Duodenal mucosa (tissue), 2 donors: ENCODE data around the gene LPIN3.

Source experiments
- H3K27ac ChIP-seq: one replicate; pipeline ENCODE4 v1.7.0; 2013; ENCODE audit warnings: low read depth, low read length
- H3K27me3 ChIP-seq, 2 donors: one replicate each; pipeline ENCODE4 v1.7.0; 2013; ENCODE audit warnings: low read length in 2 of 2, control low read depth in 1 of 2; ENCODE audit not compliant: insufficient read depth in 2 of 2, control insufficient read depth in 1 of 2
- H3K36me3 ChIP-seq, 2 donors: one replicate each; pipeline ENCODE4 v1.7.0; 2013; ENCODE audit warnings: low read length in 2 of 2, control low read depth in 1 of 2; ENCODE audit not compliant: insufficient read depth in 2 of 2, control insufficient read depth in 1 of 2
- H3K4me1 ChIP-seq, 2 donors: one replicate each; pipeline ENCODE4 v1.7.0; 2013; ENCODE audit warnings: low read length in 2 of 2, control low read depth in 1 of 2; ENCODE audit not compliant: insufficient read depth in 2 of 2, control insufficient read depth in 1 of 2
- H3K4me3 ChIP-seq, 2 donors: one replicate each; pipeline ENCODE4 v1.7.0; 2013; ENCODE audit warnings: low read length in 2 of 2, low read depth in 1 of 2
- H3K9ac ChIP-seq, 2 donors: one replicate each; pipeline ENCODE4 v1.7.0; 2013; ENCODE audit warnings: low read length in 2 of 2, low read depth in 1 of 2
- H3K9me3 ChIP-seq, 2 donors: one replicate each; pipeline ENCODE4 v1.7.0; 2013; ENCODE audit warnings: low read length in 2 of 2, control low read depth in 1 of 2; ENCODE audit not compliant: control insufficient read depth in 1 of 2

The LPIN3 gene

GRCh38 chr20:41358717-41359116 is 18.1 kb downstream of the LPIN3 start:
- H3K27me3 ChIP-seq, result no peaks in the 10 kb centered on the region
- no peak overlapping the region for H3K9ac ChIP-seq
- H3K9me3 ChIP-seq, result no peaks in the 10 kb centered on the region
- peaks cover 5 to 16% of the 10 kb centered on the region in 2 donors for H3K4me1 ChIP-seq
- H3K36me3 ChIP-seq, result peaks cover 22 to 58% of the 10 kb centered on the region in 2 donors
- H3K4me3 ChIP-seq, result no peak overlapping the region
- H3K27ac ChIP-seq, result no peak overlapping the region

GRCh38 chr20:41359541-41360011 is 19.0 kb downstream of the LPIN3 start:
- Histone ChIP-seq H3K4me1 (peaks cover 5 to 16% of the 10 kb centered on the region in 2 donors), H3K9ac (no peak overlapping the region), H3K27ac (no peak overlapping the region), H3K9me3 (no peaks in the 10 kb centered on the region), H3K27me3 (peaks cover 3% of the 10 kb centered on the region in 2 donors), H3K36me3 (peaks cover 22 to 51% of the 10 kb centered on the region in 2 donors), H3K4me3 (no peak overlapping the region)

DNA sequence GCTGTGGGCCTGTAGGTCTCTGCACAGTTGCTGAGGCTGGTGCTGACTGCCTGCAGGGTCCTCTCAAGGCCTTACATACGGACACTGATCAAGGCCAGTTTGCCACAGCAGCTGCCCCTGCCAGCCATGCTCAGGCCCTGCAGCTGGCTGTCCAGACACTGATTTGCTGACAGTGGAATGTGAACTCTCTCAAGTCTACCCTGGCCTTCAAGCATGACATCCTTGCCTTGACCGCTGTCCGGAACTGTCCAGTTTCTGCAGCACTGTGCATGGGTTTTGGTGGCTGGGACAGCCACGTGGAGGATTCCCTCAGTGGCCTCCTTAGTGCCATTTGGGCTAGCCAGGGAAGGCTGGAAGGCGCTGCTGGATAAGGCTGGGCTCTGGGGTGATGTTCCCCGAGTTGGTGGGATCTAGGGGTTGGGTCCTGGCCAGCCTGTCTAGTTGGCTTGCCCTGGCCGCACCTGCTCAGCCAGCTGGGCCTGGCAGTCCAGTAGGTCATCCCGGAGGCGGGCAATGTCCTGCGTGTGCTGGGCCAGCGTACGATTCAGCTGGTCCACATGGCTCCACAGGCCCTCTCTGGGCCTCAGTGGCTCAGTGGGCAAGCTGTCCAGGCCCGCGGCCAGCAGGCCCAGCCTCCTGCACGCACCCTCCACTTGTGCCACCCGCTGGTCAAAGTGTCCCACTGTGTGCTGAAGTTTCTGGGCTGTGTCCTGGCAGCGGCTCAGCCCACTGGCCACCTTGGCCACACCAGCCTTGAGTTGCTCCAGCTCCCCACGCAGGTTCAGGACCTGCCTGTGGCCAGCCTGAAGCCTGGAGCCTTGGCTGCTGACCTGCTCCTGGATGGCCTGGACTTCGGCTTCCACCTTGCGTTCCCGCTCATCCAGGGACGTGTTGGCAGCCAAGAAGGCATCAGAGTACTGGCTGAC is 20.5 kb downstream of the LPIN3 start:
- no peaks in the 10 kb centered on the region for H3K9me3 ChIP-seq
- peaks cover 13 to 16% of the 10 kb centered on the region in 2 donors for H3K27me3 ChIP-seq
- H3K36me3 ChIP-seq, result peaks cover 15 to 38% of the 10 kb centered on the region in 2 donors
- peaks cover 5 to 20% of the 10 kb centered on the region in 2 donors for H3K4me1 ChIP-seq
- no peak overlapping the region for H3K27ac ChIP-seq
- H3K9ac ChIP-seq, result no peak overlapping the region
- no peak overlapping the region for H3K4me3 ChIP-seq

- Histone ChIP-seq H3K36me3 (peaks cover 11 to 29% of the 10 kb centered on the region in 2 donors), H3K9ac (no peak overlapping the region), H3K4me3 (no peak overlapping the region), H3K27ac (no peak overlapping the region), H3K9me3 (no peaks in the 10 kb centered on the region), H3K4me1 (peaks cover 5 to 22% of the 10 kb centered on the region in 2 donors), H3K27me3 (peaks cover 16 to 19% of the 10 kb centered on the region in 2 donors)
Observed at GRCh38 chr20:41361757-41362747, 21.4 kb downstream of the LPIN3 start.

DNA sequence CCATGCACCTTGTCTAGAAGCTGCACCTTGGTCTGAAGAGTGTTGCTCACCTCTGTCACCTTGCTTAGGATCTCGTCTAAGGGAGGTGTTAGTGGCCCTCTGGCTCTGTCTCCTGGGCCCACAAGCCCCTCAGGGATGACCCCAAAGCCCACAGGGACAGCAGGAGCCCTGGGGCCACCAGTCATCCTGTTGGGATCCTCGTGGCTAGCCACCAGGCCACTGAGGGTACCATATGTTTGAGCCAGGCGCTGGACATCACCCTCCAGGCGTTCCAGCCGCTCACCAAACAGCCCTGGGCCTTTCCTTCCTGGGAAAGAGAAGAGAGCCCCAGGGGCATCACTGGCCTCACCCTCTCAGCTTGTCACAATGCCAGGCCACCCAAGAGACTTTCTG is 22.1 kb downstream of the LPIN3 start:
- Histone ChIP-seq H3K4me1 (peaks cover 5 to 18% of the 10 kb centered on the region in 2 donors), H3K27me3 (peaks cover 23 to 26% of the 10 kb centered on the region in 2 donors), H3K9ac (no peak overlapping the region), H3K4me3 (no peak overlapping the region), H3K27ac (no peak overlapping the region), H3K36me3 (peaks cover 6 to 22% of the 10 kb centered on the region in 2 donors), H3K9me3 (no peaks in the 10 kb centered on the region)

- Histone ChIP-seq H3K9me3 (no peaks in the 10 kb centered on the region), H3K4me3 (no peak overlapping the region), H3K9ac (no peak overlapping the region), H3K36me3 (peaks cover 6 to 16% of the 10 kb centered on the region in 2 donors), H3K27ac (no peak overlapping the region), H3K4me1 (peaks cover 0 to 10% of the 10 kb centered on the region in 2 donors), H3K27me3 (peaks cover 23 to 30% of the 10 kb centered on the region in 2 donors)
Observed at GRCh38 chr20:41363601-41364000, 23.0 kb downstream of the LPIN3 start.

GRCh38 chr20:41364236-41364855 is 23.7 kb downstream of the LPIN3 start:
- H3K4me1 ChIP-seq, result peaks cover 0 to 9% of the 10 kb centered on the region in 2 donors
- H3K36me3 ChIP-seq, result peaks cover 5 to 15% of the 10 kb centered on the region in 2 donors
- H3K27ac ChIP-seq, result no peak overlapping the region
- H3K9ac ChIP-seq, result no peak overlapping the region
- H3K9me3 ChIP-seq, result no peaks in the 10 kb centered on the region
- H3K27me3 ChIP-seq, result peaks cover 23 to 30% of the 10 kb centered on the region in 2 donors
- no peak overlapping the region for H3K4me3 ChIP-seq

DNA sequence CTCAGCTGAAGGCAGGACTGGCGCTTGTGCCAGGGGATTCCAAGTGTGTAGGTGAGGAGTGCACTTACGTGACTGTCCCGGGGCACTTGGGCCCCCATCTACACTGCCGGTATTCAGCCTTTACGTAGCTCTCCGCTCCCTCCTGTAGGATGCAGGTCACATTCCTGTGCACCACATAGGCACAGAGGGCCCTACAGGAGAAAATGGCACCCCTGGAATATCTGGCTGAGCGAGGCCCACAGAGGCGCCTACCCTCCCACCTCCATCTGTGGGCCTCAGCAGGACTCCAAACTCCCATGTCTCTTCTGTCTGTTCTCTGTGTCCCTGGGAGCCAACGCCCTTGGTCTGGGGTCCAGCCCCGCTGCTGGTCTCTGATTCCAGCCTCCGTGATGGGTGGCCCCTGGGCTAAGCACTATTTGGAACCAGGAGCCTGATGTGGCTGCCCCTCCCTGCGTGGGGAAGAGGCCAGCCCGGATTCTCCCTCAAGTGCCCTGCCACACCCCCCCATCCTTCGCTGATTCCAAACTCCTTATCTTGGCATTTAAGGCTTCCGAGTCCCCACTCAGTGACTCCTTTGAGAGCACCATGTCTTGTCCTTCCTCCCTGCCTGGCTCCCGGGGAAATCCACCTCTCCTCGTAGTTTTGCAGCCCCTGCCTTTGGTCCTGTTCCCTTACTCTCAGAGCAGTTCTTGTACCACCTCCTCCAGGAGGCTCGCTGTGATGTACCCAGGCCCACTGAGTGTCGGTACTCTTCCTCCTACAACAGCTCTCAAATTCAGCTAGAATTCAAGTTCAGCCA is 24.5 kb downstream of the LPIN3 start:
- H3K27ac ChIP-seq, result no peak overlapping the region

More for the DNA sequence above, 24.5 kb downstream of the LPIN3 start:
- Histone ChIP-seq H3K4me1 (peaks cover 0 to 9% of the 10 kb centered on the region in 2 donors), H3K36me3 (peaks cover 0 to 7% of the 10 kb centered on the region in 2 donors), H3K27me3 (peaks cover 23 to 30% of the 10 kb centered on the region in 2 donors), H3K9ac (no peak overlapping the region), H3K4me3 (no peak overlapping the region), H3K9me3 (no peaks in the 10 kb centered on the region)
